AG04449 (cell line): ENCODE measurements around the gene C3.
"Not testable (repeated sequence)": the region's sequence is repeated elsewhere in the genome, so short reads cannot be mapped to it uniquely, and the experiment has no call there.

ENCODE experiments used
- CTCF ChIA-PET: fragments of 350-600 bp; formaldehyde crosslinking; extraction: SDS; loops from one replicate; lab custom pipeline; 2021; ENCODE audit warnings: antibody characterized with exemption; lab: Yijun Ruan, JAX
- POLR2A ChIA-PET: fragments of 400-600, 350-600 bp; formaldehyde crosslinking; extraction: SDS; loops from one replicate; lab custom pipeline; 2020; ENCODE audit warnings: antibody characterized with exemption, inconsistent platforms; lab: Yijun Ruan, JAX
- DNase-seq: peaks from one replicate; pipeline ENCODE4 v3.0.0-alpha.2; 2010; ENCODE audit warnings: low read depth, low spot score
- H3K4me3 ChIP-seq: 2 replicates; pipeline ENCODE4 v1.5.1; 2011; ENCODE audit warnings: low read depth, mild to moderate bottlenecking, control low read depth, low read length
- CTCF ChIP-seq: IDR thresholded peaks from one replicate; pipeline ENCODE4 v1.5.1; 2011; ENCODE audit warnings: mild to moderate bottlenecking, moderate library complexity, low read length, control low read depth, inconsistent platforms; ENCODE audit not compliant: insufficient read depth; ENCODE audit errors: missing control alignments

The C3 gene

GRCh38 chr19:6632747-6633455 lies 87.5 kb downstream of the C3 start:
- H3K4me3 ChIP-seq, DNase-seq, POLR2A ChIA-PET: not testable (repeated sequence)
- peak; percentile 80 for TF ChIP-seq CTCF
- CTCF ChIA-PET: interaction anchor here (0.6 to 6.7 kb wide), 21 partner anchors 8 to 231 kb away, joined by 3 to 93 read pairs (median 3); no protein-coding TSS in a partner anchor

GRCh38 chr19:6632002-6632621 lies 88.3 kb downstream of the C3 start:
- CTCF ChIA-PET: interaction anchor here (0.6 to 6.7 kb wide), 33 partner anchors 9 to 232 kb away, joined by 3 to 93 read pairs (median 4); no protein-coding TSS in a partner anchor

More at GRCh38 chr19:6632002-6632621, 88.3 kb downstream of the C3 start:
- POLR2A ChIA-PET: no interaction called here
- no peak for DNase-seq
- no peak overlapping the region for H3K4me3 ChIP-seq
- TF ChIP-seq CTCF: peak; percentile 77
